Common myeloid progenitor, CD34-positive (primary cell): Measurements from ENCODE around the gene PRSS36.
A peak's percentile ranks its signal among the peaks of the same experiment; 100 is the strongest.
"Not testable (repeated sequence)": the region's sequence is repeated elsewhere in the genome, so short reads cannot be mapped to it uniquely, and the experiment has no call there.

Experiments
- CTCF ChIA-PET: fragments of 350-600 bp; sonication (Branson Sonifier 250); formaldehyde crosslinking; loops from one replicate; lab custom pipeline; 2021; ENCODE audit warnings: antibody characterized with exemption; lab: Charles Lee
- POLR2A ChIA-PET: fragments of 350-600 bp; sonication (Branson Sonifier 250); formaldehyde crosslinking; loops from one replicate; lab custom pipeline; 2021; ENCODE audit warnings: antibody characterized with exemption; lab: Charles Lee
- DNase-seq, 3 donors: peaks; one replicate each; pipeline versions ENCODE4 v3.0.0 to v3.0.0-alpha.2; 2013
- H3K27ac ChIP-seq, 2 experiments: 1 replicate in 1 of 2; 2 replicates in 1 of 2; pipeline ENCODE4 v1.7.0; 2013; ENCODE audit warnings: inconsistent platforms in 2 of 2, low read length in 2 of 2, mild to moderate bottlenecking in 2 of 2, low read depth in 1 of 2, moderate library complexity in 1 of 2; ENCODE audit not compliant: severe bottlenecking in 2 of 2, insufficient read depth in 1 of 2, poor library complexity in 1 of 2
- H3K27me3 ChIP-seq, 5 experiments: replicated peaks in 2 of 5; 1 replicate in 3 of 5; 2 replicates in 2 of 5; pipeline versions ENCODE4 v1.6.1 to v1.7.0; 2013; ENCODE audit warnings: low read length in 4 of 5, mild to moderate bottlenecking in 2 of 5, moderate library complexity in 2 of 5, inconsistent platforms in 1 of 5; ENCODE audit not compliant: insufficient read depth in 5 of 5, control insufficient read depth in 4 of 5
- H3K36me3 ChIP-seq, 4 experiments: 1 replicate in 2 of 4; 2 replicates in 2 of 4; pipeline versions ENCODE4 v1.6.1 to v1.7.0; 2013; ENCODE audit warnings: low read length in 3 of 4, control low read depth in 1 of 4, mild to moderate bottlenecking in 1 of 4; ENCODE audit not compliant: control insufficient read depth in 4 of 4, insufficient read depth in 4 of 4
- H3K4me1 ChIP-seq, 4 experiments: 1 replicate in 3 of 4; 2 replicates in 1 of 4; pipeline versions ENCODE4 v1.6.1 to v1.7.1; 2013; ENCODE audit warnings: low read length in 3 of 4, mild to moderate bottlenecking in 3 of 4, control low read depth in 1 of 4, inconsistent platforms in 1 of 4, moderate library complexity in 1 of 4; ENCODE audit not compliant: control insufficient read depth in 4 of 4, insufficient read depth in 4 of 4; ENCODE audit errors: control extremely low read depth in 1 of 4
- H3K4me3 ChIP-seq, 7 experiments: 1 replicate in 4 of 7; 2 replicates in 3 of 7; pipeline versions ENCODE4 v1.5.1 to v1.7.0; 2013; ENCODE audit warnings: mild to moderate bottlenecking in 7 of 7, low read length in 6 of 7, moderate library complexity in 6 of 7, inconsistent platforms in 2 of 7, low read depth in 2 of 7, control low read depth in 1 of 7; ENCODE audit not compliant: insufficient read depth in 4 of 7, control insufficient read depth in 1 of 7; ENCODE audit errors: extremely low read depth in 1 of 7
- H3K9me3 ChIP-seq, 5 experiments: 1 replicate in 4 of 5; 2 replicates in 1 of 5; pipeline versions ENCODE4 v1.6.1 to v1.7.1; 2013; ENCODE audit warnings: low read length in 4 of 5, mild to moderate bottlenecking in 2 of 5, inconsistent platforms in 1 of 5, low read depth in 1 of 5, moderate library complexity in 1 of 5; ENCODE audit not compliant: control insufficient read depth in 4 of 5, insufficient read depth in 2 of 5; ENCODE audit errors: control extremely low read depth in 1 of 5
- whole genome bisulfite sequencing: methylation state at CpG from one replicate; pipeline ENCODE4 v1.1.5; 2013; ENCODE audit not compliant: insufficient coverage; 5-methylcytosine and 5-hydroxymethylcytosine counted together

Gene PRSS36

GRCh38 chr16:31149332-31149731 is 534 bp downstream of the PRSS36 start:
- H3K9me3 ChIP-seq = no peaks in the 10 kb centered on the region
- 60% methylated on average over 1 of the region's 5 CpGs for WGBS
- CTCF ChIA-PET = interaction anchor here (1.0 kb wide), 1 partner anchor 13 kb away, joined by 3 read pairs; no protein-coding TSS in a partner anchor
- no peak overlapping the region for H3K4me3 ChIP-seq
- no peak for DNase-seq
- no peaks in the 10 kb centered on the region for H3K27me3 ChIP-seq
- no peak overlapping the region for H3K27ac ChIP-seq
- peaks cover 0 to 32% (median 21%) of the 10 kb centered on the region in 4 experiments for H3K4me1 ChIP-seq
- no peaks in the 10 kb centered on the region for H3K36me3 ChIP-seq
- POLR2A ChIA-PET = no interaction called here

DNA sequence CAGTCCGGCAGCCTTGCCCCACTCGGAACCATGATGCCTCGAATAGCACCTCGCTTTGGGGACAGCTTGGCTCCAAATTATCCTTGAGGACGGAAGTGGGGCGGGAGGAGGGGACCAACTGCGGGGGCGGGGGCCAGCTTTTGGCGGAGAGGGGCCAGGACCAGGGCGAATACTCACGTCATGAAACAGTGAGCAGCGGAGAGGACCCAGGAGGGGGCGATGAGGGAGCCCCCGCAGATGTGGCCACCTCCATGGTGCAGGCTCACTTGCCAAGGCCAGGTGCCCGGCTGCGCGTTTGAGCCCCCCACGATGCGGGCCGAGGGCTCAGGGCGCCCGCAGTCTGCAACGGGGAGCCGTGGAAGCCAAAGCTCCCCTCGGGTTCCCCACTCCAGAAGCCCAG is 970 bp downstream of the PRSS36 start:
- Histone ChIP-seq H3K4me3 (no peak overlapping the region), H3K27me3 (no peaks in the 10 kb centered on the region), H3K27ac (no peak overlapping the region), H3K9me3 (no peaks in the 10 kb centered on the region), H3K36me3 (no peaks in the 10 kb centered on the region), H3K4me1 (peaks cover 0 to 32% (median 21%) of the 10 kb centered on the region in 4 experiments)
- CTCF ChIA-PET = interaction anchor here (1.0 to 1.2 kb wide), 2 partner anchors 9 to 13 kb away, joined by 3 read pairs; no protein-coding TSS in a partner anchor
- DNase-seq = no peak
- 97% methylated on average over 24 of the region's 25 CpGs for WGBS
- POLR2A ChIA-PET = no interaction called here

DNA sequence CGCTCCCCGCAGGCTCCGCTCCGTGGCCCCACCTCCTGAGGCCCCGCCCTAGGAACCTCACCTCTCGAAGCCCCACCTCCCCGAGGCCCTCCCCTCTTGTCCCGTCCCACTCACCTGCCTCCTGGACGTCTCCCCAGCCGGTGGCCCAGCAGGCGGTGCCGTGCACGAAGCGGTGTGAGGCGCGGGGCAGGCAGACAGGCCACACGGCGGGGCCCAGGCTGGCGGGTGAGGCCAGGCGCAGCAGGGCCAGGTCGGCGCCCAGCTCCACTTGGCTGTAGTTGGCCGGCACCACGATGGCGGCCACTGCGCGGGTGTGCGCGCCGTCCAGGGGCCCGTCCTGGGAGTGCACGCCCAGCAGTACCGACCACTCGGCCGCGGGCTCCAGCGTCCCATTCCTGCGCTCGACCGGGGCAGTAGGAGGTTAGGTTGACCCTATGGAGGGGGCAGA is 1.6 kb downstream of the PRSS36 start:
- no peaks in the 10 kb centered on the region for H3K27me3 ChIP-seq
- peaks cover 0 to 32% (median 21%) of the 10 kb centered on the region in 4 experiments for H3K4me1 ChIP-seq
- WGBS = 64% methylated on average over 38 of the region's 40 CpGs
- peak overlapping the region in 1 of 7 experiments; percentile 20 for H3K4me3 ChIP-seq
- CTCF ChIA-PET = interaction anchor here (1.0 to 1.2 kb wide), 2 partner anchors 9 to 19 kb away, joined by 3 read pairs; no protein-coding TSS in a partner anchor
- H3K9me3 ChIP-seq = no peaks in the 10 kb centered on the region
- H3K36me3 ChIP-seq = no peaks in the 10 kb centered on the region
- no peak for DNase-seq
- POLR2A ChIA-PET = no interaction called here
- H3K27ac ChIP-seq = no peak overlapping the region

- no peak for DNase-seq
- H3K36me3 ChIP-seq = no peaks in the 10 kb centered on the region
- no peaks in the 10 kb centered on the region for H3K27me3 ChIP-seq
- ChIA-PET POLR2A (interaction anchor here (0.6 kb wide), 1 partner anchor 13 kb away, joined by 3 read pairs; no protein-coding TSS in a partner anchor), CTCF (interaction anchor here (1.0 kb wide), 1 partner anchor 20 kb away, joined by 3 read pairs; no protein-coding TSS in a partner anchor)
- WGBS = 94% methylated on average over 2 of the region's 3 CpGs
- no peak overlapping the region for H3K27ac ChIP-seq
- H3K9me3 ChIP-seq = no peaks in the 10 kb centered on the region
- H3K4me3 ChIP-seq = no peak overlapping the region
- peaks cover 0 to 37% (median 26%) of the 10 kb centered on the region in 4 experiments for H3K4me1 ChIP-seq
Measured at GRCh38 chr16:31147574-31147973, 2.3 kb downstream of the PRSS36 start.

DNA sequence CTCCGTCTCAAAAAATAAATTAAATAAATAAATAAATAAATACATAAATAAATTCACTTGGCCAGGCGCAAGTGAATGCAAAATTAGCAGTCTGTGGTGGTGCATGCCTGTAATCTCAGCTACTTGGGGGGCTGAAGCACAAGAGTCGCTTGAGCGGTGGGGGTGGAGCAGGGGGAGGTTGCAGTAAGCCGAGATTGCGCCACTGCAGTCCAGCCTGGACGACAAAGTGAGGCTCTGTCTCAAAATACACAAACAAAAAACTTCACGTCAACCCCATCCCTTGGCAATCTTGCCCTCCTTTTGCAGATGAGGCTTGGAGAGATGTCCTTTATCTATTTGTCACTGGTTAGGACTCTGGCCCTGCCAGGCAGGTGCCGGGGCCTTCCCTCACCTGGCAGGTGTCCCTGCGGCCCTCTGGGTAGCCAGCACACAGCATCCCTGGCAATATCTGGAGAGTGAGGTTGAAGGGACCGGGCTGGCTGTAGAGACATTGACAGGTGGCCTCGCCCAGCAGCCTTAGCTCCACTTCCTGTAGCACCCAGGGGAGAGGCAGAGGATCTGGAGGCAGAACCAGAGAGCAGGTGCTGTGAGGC is 4.4 kb downstream of the PRSS36 start:
- POLR2A ChIA-PET = no interaction called here
- DNase-seq = no peak
- CTCF ChIA-PET = interaction anchor here (0.6 to 8.5 kb wide), 10 partner anchors 8 to 122 kb away, joined by 3 to 123 read pairs (median 3); no protein-coding TSS in a partner anchor

DNA sequence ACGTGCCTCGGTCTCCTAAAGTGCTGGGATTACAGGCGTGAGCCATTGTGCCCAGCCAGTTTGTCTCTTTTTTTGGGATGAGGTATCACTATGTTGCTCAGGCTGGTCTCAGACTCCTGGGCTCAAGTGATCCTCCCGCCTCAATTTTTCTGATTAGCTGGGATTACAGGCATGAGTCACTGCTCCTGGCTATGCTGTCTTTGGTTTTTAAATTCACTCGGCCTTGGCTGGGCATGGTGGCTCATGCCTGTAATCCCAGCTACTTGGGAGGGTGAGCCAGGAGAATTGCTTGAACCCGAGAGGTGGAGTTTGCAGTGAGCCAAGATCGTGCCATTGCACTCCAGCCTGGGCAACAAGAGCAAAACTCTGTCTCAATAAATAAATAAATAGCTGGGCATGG is 5.4 kb downstream of the PRSS36 start:
- 100% methylated on average over 2 of the region's 7 CpGs for WGBS
- H3K36me3 ChIP-seq, H3K27ac ChIP-seq, H3K27me3 ChIP-seq, POLR2A ChIA-PET, DNase-seq, H3K9me3 ChIP-seq, H3K4me3 ChIP-seq: not testable (repeated sequence)
- peaks cover 0 to 22% (median 19%) of the 10 kb centered on the region in 4 experiments for H3K4me1 ChIP-seq
- CTCF ChIA-PET = interaction anchor here (1.0 to 8.5 kb wide), 5 partner anchors 12 to 44 kb away, joined by 3 to 123 read pairs (median 5); partner anchors contain the start of gene KAT8

More for the DNA sequence above, 4.4 kb downstream of the PRSS36 start:
- WGBS = 92% methylated on average over 7 of the region's 12 CpGs
- Histone ChIP-seq H3K4me3 (no peak overlapping the region), H3K36me3 (no peaks in the 10 kb centered on the region), H3K4me1 (peaks cover 0 to 32% (median 28%) of the 10 kb centered on the region in 4 experiments), H3K9me3 (no peaks in the 10 kb centered on the region), H3K27me3 (no peaks in the 10 kb centered on the region), H3K27ac (no peak overlapping the region)

DNA sequence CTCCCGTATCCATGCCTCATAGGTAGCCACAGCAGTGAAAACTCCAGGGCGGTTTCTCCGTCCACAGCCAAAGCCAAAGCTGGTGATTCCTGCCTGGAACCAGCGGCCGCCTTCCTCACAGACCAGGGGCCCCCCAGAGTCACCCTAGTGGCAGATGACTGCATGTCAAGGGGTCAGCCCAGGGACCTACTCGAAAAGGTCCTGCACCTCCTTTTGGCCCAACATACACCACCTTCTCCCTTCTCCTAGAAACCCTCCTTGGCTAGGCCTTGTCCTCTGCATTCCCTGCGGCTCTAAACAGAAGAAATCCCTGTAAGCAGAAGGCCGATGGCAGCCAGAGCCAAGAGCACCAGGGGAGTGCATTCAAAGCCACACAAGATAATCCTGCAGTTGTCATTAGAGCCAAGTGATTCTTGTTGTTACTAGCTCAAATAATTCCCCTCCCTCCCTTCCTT is 6.1 kb downstream of the PRSS36 start:
- H3K36me3 ChIP-seq = no peaks in the 10 kb centered on the region
- 100% methylated on average over 6 of the region's 8 CpGs for WGBS
- no peak overlapping the region for H3K27ac ChIP-seq
- no peak for DNase-seq
- CTCF ChIA-PET = interaction anchor here (1.0 to 8.5 kb wide), 8 partner anchors 13 to 119 kb away, joined by 3 to 123 read pairs (median 8); partner anchors contain the start of genes KAT8, ZNF646 and ZNF668
- peaks cover 0 to 19% (median 17%) of the 10 kb centered on the region in 4 experiments for H3K4me1 ChIP-seq
- no peak overlapping the region for H3K4me3 ChIP-seq
- H3K9me3 ChIP-seq = no peaks in the 10 kb centered on the region
- POLR2A ChIA-PET = interaction anchor here (2.6 kb wide), 1 partner anchor 14 kb away, joined by 22 read pairs; no protein-coding TSS in a partner anchor
- no peaks in the 10 kb centered on the region for H3K27me3 ChIP-seq
